Erythroblast (primary cell): Measurements from ENCODE around the gene RNF31.

ENCODE experiments used
- GATA1 ChIP-seq: IDR thresholded peaks from 2 replicates; pipeline ENCODE4 v1.6.1; 2011; ENCODE audit warnings: low read depth, mild to moderate bottlenecking, control low read depth, low read length, moderate library complexity
- POLR2A ChIP-seq: IDR thresholded peaks from 2 replicates; pipeline ENCODE4 v1.6.1; 2011; ENCODE audit warnings: mild to moderate bottlenecking, low read length

DNA sequence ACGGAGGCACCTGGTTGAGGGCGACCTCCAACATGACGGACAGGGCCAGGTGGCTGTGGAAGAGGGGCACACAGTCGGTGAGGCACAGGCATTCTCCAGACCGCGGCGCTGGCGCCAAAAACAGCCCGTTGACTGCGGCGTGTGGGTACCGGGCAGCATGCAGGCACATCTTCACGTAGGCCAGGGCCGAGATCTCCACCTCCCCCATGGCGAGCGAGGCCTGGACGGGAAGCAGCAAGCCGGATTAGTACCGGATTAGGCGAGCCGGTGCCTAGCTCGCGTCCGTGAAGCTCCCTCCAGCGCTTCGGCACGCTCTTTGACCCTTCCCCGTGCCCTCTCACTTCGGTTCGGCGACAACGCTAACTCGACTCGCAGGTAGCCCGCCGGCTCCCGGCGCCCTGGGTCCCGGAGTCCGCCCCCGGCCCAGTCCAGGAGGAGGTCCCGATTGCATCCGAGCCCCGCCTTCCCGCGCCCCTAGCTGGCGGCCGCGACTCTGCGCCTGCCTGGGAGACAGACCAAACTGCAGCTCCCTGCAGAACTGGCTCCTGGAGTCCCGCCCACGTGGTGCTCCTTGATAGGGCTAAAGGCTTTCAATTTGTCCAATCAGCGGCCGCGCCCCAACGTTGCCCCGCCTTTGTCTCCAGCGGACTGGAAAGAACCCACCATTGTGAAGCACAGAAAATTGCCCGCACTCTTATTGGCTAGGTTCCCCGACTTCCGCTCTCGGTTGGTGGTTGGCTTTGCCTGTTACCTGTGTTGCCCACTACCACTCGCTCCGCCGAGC, 6.0 kb upstream of the RNF31 start, which contains the start of gene EMC9:
- TF ChIP-seq POLR2A = peak; percentile 89
- no peak for TF ChIP-seq GATA1
